ENCODE results near the gene PPP4C.

PPP4C gene

GRCh38 chr16:30082545-30083090 lies 6.8 kb downstream of the PPP4C start:
- Mint-ChIP-seq H3K36me3 (ENCODE audit: low read depth) (peaks cover 52% of the 10 kb centered on the region), H3K9me3 (no peaks in the 10 kb centered on the region), H3K27me3 (ENCODE audit: low read depth) (no peaks in the 10 kb centered on the region), H3K27ac (no peak overlapping the region), H3K4me1 (ENCODE audit: low read depth) (peaks cover 8% of the 10 kb centered on the region), H3K4me3 (no peak overlapping the region)
- no peak for DNase-seq (ENCODE audit: low spot score)

- Mint-ChIP-seq H3K36me3 (ENCODE audit: low read depth) (peaks cover 46% of the 10 kb centered on the region), H3K27ac (no peak overlapping the region), H3K9me3 (no peaks in the 10 kb centered on the region), H3K27me3 (ENCODE audit: low read depth) (no peaks in the 10 kb centered on the region), H3K4me3 (no peak overlapping the region), H3K4me1 (ENCODE audit: low read depth) (peaks cover 1% of the 10 kb centered on the region)
- DNase-seq (ENCODE audit: low spot score), result no peak
Measured at GRCh38 chr16:30083216-30084055, 7.6 kb downstream of the PPP4C start.

- Mint-ChIP-seq H3K36me3 (ENCODE audit: low read depth) (peaks cover 44% of the 10 kb centered on the region), H3K27me3 (ENCODE audit: low read depth) (no peaks in the 10 kb centered on the region), H3K27ac (no peak overlapping the region), H3K9me3 (no peaks in the 10 kb centered on the region), H3K4me3 (no peak overlapping the region), H3K4me1 (ENCODE audit: low read depth) (peaks cover 2% of the 10 kb centered on the region)
- DNase-seq (ENCODE audit: low spot score), result no peak
Measured at GRCh38 chr16:30084096-30084815, 8.5 kb downstream of the PPP4C start.

GRCh38 chr16:30084816-30085159 lies 9.0 kb downstream of the PPP4C start:
- Mint-ChIP-seq H3K36me3 (ENCODE audit: low read depth) (peaks cover 38% of the 10 kb centered on the region), H3K9me3 (no peaks in the 10 kb centered on the region), H3K27me3 (ENCODE audit: low read depth) (no peaks in the 10 kb centered on the region), H3K4me1 (ENCODE audit: low read depth) (peaks cover 6% of the 10 kb centered on the region), H3K4me3 (no peak overlapping the region), H3K27ac (no peak overlapping the region)
- no peak for DNase-seq (ENCODE audit: low spot score)

GRCh38 chr16:30085247-30085646 lies 9.5 kb downstream of the PPP4C start:
- DNase-seq (ENCODE audit: low spot score), result no peak
- no peaks in the 10 kb centered on the region for H3K27me3 Mint-ChIP-seq (ENCODE audit: low read depth)
- no peaks in the 10 kb centered on the region for H3K9me3 Mint-ChIP-seq
- no peak overlapping the region for H3K27ac Mint-ChIP-seq
- H3K4me3 Mint-ChIP-seq, result no peak overlapping the region
- H3K36me3 Mint-ChIP-seq (ENCODE audit: low read depth), result peaks cover 37% of the 10 kb centered on the region
- peaks cover 11% of the 10 kb centered on the region for H3K4me1 Mint-ChIP-seq (ENCODE audit: low read depth)

GRCh38 chr16:30085820-30086219 lies 10.0 kb downstream of the PPP4C start:
- H3K9me3 Mint-ChIP-seq, result no peaks in the 10 kb centered on the region
- peaks cover 34% of the 10 kb centered on the region for H3K36me3 Mint-ChIP-seq (ENCODE audit: low read depth)
- H3K4me1 Mint-ChIP-seq (ENCODE audit: low read depth), result peaks cover 15% of the 10 kb centered on the region
- no peak for DNase-seq (ENCODE audit: low spot score)
- H3K27ac Mint-ChIP-seq, result no peak overlapping the region
- H3K4me3 Mint-ChIP-seq, result no peak overlapping the region
- no peaks in the 10 kb centered on the region for H3K27me3 Mint-ChIP-seq (ENCODE audit: low read depth)

GRCh38 chr16:30086291-30087140 lies 10.7 kb downstream of the PPP4C start:
- DNase-seq (ENCODE audit: low spot score), result no peak
- Mint-ChIP-seq H3K27me3 (ENCODE audit: low read depth) (no peaks in the 10 kb centered on the region), H3K9me3 (no peaks in the 10 kb centered on the region), H3K36me3 (ENCODE audit: low read depth) (peaks cover 29% of the 10 kb centered on the region), H3K27ac (no peak overlapping the region), H3K4me3 (no peak overlapping the region), H3K4me1 (ENCODE audit: low read depth) (peaks cover 15% of the 10 kb centered on the region)

GRCh38 chr16:30087181-30087898 lies 11.5 kb downstream of the PPP4C start:
- peaks cover 23% of the 10 kb centered on the region for H3K36me3 Mint-ChIP-seq (ENCODE audit: low read depth)
- H3K27ac Mint-ChIP-seq, result peak overlapping the region; percentile 36
- no peak overlapping the region for H3K4me3 Mint-ChIP-seq
- no peaks in the 10 kb centered on the region for H3K27me3 Mint-ChIP-seq (ENCODE audit: low read depth)
- no peak for DNase-seq (ENCODE audit: low spot score)
- H3K4me1 Mint-ChIP-seq (ENCODE audit: low read depth), result peaks cover 21% of the 10 kb centered on the region
- no peaks in the 10 kb centered on the region for H3K9me3 Mint-ChIP-seq

- H3K36me3 Mint-ChIP-seq (ENCODE audit: low read depth), result peaks cover 21% of the 10 kb centered on the region
- H3K9me3 Mint-ChIP-seq, result no peaks in the 10 kb centered on the region
- H3K4me1 Mint-ChIP-seq (ENCODE audit: low read depth), result peaks cover 27% of the 10 kb centered on the region
- H3K27me3 Mint-ChIP-seq (ENCODE audit: low read depth), result no peaks in the 10 kb centered on the region
- no peak overlapping the region for H3K4me3 Mint-ChIP-seq
- peak overlapping the region; percentile 50 for H3K27ac Mint-ChIP-seq
- DNase-seq (ENCODE audit: low spot score), result no peak
Measured at GRCh38 chr16:30088237-30088831, 12.5 kb downstream of the PPP4C start.

- Mint-ChIP-seq H3K9me3 (no peaks in the 10 kb centered on the region), H3K4me3 (no peak overlapping the region), H3K36me3 (ENCODE audit: low read depth) (peaks cover 22% of the 10 kb centered on the region), H3K27me3 (ENCODE audit: low read depth) (no peaks in the 10 kb centered on the region), H3K4me1 (ENCODE audit: low read depth) (peaks cover 28% of the 10 kb centered on the region), H3K27ac (peak overlapping the region; percentile 66)
- no peak for DNase-seq (ENCODE audit: low spot score)
Measured at GRCh38 chr16:30088832-30089624, 13.2 kb downstream of the PPP4C start.

GRCh38 chr16:30090610-30091331 lies 15.0 kb downstream of the PPP4C start:
- DNase-seq (ENCODE audit: low spot score), result no peak
- no peaks in the 10 kb centered on the region for H3K9me3 Mint-ChIP-seq
- no peaks in the 10 kb centered on the region for H3K27me3 Mint-ChIP-seq (ENCODE audit: low read depth)

More at GRCh38 chr16:30090610-30091331, 15.0 kb downstream of the PPP4C start:
- Mint-ChIP-seq H3K4me3 (peak overlapping the region; percentile 47), H3K4me1 (ENCODE audit: low read depth) (peaks cover 40% of the 10 kb centered on the region), H3K27ac (peak overlapping the region; percentile 66), H3K36me3 (ENCODE audit: low read depth) (peaks cover 25% of the 10 kb centered on the region)
